Measurements from ENCODE around the gene TBKBP1. TPM values are rescaled to one million over a fixed set of nuclear protein-coding genes. Genes with fewer than 3 reads are reported as not detected.

The TBKBP1 gene
- total RNA-seq, 4 donors from 2014 or later = 3.1 to 12.7 (median 7.9) TPM

DNA sequence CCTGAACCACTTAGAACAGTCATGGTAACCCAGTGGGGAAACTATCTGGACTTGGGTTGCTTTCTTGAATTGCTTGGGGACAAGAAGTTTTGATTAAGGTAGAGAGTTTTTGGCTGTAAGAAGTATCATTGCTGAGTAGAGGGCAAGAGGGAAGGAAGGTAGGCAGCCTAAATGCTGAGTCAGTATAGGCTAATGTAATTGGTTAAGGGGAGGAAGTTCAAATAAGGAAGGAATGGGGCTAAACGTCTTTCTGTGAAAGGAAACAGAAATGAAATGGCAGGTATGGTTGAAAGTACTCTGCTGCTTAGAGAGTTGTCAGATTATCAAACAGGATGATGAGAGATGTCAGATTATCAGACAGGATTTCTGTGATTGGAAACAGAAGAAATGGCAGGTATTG, 23.9 kb upstream of the TBKBP1 start:
- Histone ChIP-seq H3K4me3 (no peak overlapping the region), H3K27ac (no peak overlapping the region), H3K9me3 (no peaks in the 10 kb centered on the region), H3K27me3 (no peaks in the 10 kb centered on the region), H3K36me3 (peaks cover 48 to 100% (median 79%) of the 10 kb centered on the region in 3 donors), H3K4me1 (no peaks in the 10 kb centered on the region)
- intact Hi-C loops (cut with DNase I) = no loop called here
- DNase-seq = no peak
- TF ChIP-seq, protein P1, sequence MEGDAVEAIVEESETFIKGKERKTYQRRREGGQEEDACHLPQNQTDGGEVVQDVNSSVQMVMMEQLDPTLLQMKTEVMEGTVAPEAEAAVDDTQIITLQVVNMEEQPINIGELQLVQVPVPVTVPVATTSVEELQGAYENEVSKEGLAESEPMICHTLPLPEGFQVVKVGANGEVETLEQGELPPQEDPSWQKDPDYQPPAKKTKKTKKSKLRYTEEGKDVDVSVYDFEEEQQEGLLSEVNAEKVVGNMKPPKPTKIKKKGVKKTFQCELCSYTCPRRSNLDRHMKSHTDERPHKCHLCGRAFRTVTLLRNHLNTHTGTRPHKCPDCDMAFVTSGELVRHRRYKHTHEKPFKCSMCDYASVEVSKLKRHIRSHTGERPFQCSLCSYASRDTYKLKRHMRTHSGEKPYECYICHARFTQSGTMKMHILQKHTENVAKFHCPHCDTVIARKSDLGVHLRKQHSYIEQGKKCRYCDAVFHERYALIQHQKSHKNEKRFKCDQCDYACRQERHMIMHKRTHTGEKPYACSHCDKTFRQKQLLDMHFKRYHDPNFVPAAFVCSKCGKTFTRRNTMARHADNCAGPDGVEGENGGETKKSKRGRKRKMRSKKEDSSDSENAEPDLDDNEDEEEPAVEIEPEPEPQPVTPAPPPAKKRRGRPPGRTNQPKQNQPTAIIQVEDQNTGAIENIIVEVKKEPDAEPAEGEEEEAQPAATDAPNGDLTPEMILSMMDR (IDR thresholded peaks at IDR 0.05) = no peak
- no peak for TF ChIP-seq POLR2A (IDR thresholded peaks at IDR 0.05)
- 21 to 23% methylated on average over 1 of the region's 1 CpG for WGBS, 2 donors

GRCh38 chr17:47674499-47674898, 19.5 kb upstream of the TBKBP1 start:
- 80 to 88% methylated on average over 2 to 4 of the region's 4 CpGs for WGBS, 2 donors
- H3K36me3 ChIP-seq = peaks cover 50 to 100% (median 94%) of the 10 kb centered on the region in 3 donors
- no peak overlapping the region for H3K4me3 ChIP-seq
- intact Hi-C loops (cut with DNase I) = no loop called here
- no peaks in the 10 kb centered on the region for H3K9me3 ChIP-seq
- DNase-seq = no peak
- H3K27ac ChIP-seq = no peak overlapping the region
- H3K4me1 ChIP-seq = no peaks in the 10 kb centered on the region
- no peaks in the 10 kb centered on the region for H3K27me3 ChIP-seq
- TF ChIP-seq POLR2A (IDR thresholded peaks at IDR 0.05) = no peak
- TF ChIP-seq, protein P1 (IDR thresholded peaks at IDR 0.05) = no peak

DNA sequence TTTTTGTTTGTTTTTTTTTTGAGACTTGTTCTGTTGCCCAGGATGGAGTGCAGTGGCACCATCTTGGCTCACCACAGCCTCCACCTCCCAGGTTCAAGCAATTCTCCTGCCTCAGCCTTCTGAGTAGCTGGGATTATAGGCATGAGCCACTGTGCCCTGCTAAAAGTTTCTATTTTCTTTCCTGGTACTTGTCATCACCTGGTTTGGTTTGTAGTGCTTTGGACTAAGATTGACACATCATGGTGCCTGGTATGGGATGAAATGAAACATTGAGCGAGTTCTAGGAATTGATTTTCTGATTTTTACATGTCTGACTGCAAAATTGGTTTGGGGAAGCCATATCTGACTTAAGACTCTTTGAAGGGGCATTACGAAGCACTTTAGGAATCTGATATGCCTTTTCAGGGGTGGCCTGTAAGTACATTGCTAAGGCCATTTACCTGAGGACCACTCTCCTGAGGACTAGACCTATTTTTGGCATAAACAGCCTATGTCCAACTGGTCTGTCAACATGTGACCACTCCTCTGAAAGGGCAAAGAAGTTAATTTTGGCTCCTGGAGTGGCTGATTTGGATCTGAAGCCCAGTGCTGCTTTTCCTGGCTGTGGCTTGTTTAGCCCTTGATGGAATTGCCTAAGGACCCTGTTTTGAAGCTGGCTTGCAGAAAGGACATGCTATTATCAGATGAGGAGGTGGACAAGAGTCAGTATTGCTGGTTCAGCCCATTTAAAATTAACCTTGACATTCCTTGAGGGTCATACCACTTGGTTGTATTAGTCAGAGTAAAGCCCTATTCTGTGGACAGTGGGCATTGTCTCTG, 18.4 kb upstream of the TBKBP1 start:
- Histone ChIP-seq H3K36me3 (peaks cover 50 to 100% (median 95%) of the 10 kb centered on the region in 3 donors), H3K9me3 (no peaks in the 10 kb centered on the region), H3K4me3 (no peak overlapping the region), H3K27ac (no peak overlapping the region), H3K27me3 (no peaks in the 10 kb centered on the region), H3K4me1 (no peaks in the 10 kb centered on the region)
- DNase-seq = no peak
- TF ChIP-seq, protein P1 (IDR thresholded peaks at IDR 0.05) = no peak
- no peak for TF ChIP-seq POLR2A (IDR thresholded peaks at IDR 0.05)
- WGBS, 2 donors = 95 to 100% methylated on average over 2 of the region's 2 CpGs
- intact Hi-C loops (cut with DNase I) = no loop called here

GRCh38 chr17:47676199-47676472, 17.8 kb upstream of the TBKBP1 start:
- peaks cover 48 to 100% (median 95%) of the 10 kb centered on the region in 3 donors for H3K36me3 ChIP-seq

DNA sequence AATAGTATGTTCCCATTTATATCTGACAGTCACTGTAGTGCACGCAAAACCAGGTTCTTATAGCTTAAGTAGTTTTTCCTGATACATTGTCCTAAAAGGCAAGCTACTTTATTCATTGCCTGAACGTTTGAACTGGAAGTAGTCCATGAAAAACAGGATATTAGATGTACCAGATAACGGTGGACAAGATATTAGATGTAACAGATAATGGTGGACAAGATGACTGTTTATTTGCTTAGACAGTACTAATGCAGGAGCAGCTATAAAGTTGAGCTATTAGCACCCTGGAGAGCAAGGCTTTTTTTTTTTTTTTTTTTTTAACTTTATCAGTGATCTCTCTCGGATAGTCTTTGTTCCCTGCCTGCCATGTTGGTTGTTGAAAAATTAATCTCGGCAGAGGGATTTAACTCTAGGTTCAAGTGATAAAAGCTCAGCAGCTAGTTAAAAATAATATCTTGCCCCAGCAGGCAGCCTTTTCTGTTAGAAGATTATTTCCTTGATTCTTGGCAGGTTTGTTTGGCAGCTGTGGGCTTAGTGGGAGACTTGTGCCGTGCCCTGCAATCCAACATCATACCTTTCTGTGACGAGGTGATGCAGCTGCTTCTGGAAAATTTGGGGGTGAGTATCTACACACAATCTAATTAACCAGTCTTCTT, 17.3 kb upstream of the TBKBP1 start:
- no peak for DNase-seq
- H3K27me3 ChIP-seq = no peaks in the 10 kb centered on the region
- no peaks in the 10 kb centered on the region for H3K4me1 ChIP-seq
- H3K27ac ChIP-seq = no peak overlapping the region
- TF ChIP-seq, protein P1 (IDR thresholded peaks at IDR 0.05) = no peak
- no peak for TF ChIP-seq POLR2A (IDR thresholded peaks at IDR 0.05)
- H3K9me3 ChIP-seq = no peaks in the 10 kb centered on the region
- intact Hi-C loops (cut with DNase I) = no loop called here
- peaks cover 47 to 100% (median 95%) of the 10 kb centered on the region in 3 donors for H3K36me3 ChIP-seq
- WGBS, 2 donors = 66 to 76% methylated on average over 6 to 7 of the region's 7 CpGs
- no peak overlapping the region for H3K4me3 ChIP-seq

More at GRCh38 chr17:47676199-47676472, 17.8 kb upstream of the TBKBP1 start:
- no peak for DNase-seq
- Histone ChIP-seq H3K27ac (no peak overlapping the region), H3K27me3 (no peaks in the 10 kb centered on the region), H3K4me1 (no peaks in the 10 kb centered on the region), H3K9me3 (no peaks in the 10 kb centered on the region), H3K4me3 (no peak overlapping the region)
- WGBS, 2 donors = 86 to 98% methylated on average over 4 of the region's 4 CpGs
- TF ChIP-seq, protein P1 (IDR thresholded peaks at IDR 0.05) = no peak
- no peak for TF ChIP-seq POLR2A (IDR thresholded peaks at IDR 0.05)
- intact Hi-C loops (cut with DNase I) = no loop called here

Data from esophagus squamous epithelium (tissue), 5 donors.